Peyer's patch (tissue), 4 donors: Measurements from ENCODE around the gene ABHD2.

Source experiments
- POLR2A ChIP-seq, 2 donors: fragments of 450-650 bp; IDR thresholded peaks; one replicate each; pipeline ENCODE4 v1.5.1; 2017; ENCODE audit warnings: antibody characterized with exemption in 2 of 2, mild to moderate bottlenecking in 2 of 2, moderate library complexity in 2 of 2
- TF ChIP-seq, protein P1 (sequence below), 6 experiments: fragments of 450-650 bp in 4 of 6; fragments of 200-600 bp in 2 of 6; sonication (generic) in 1 of 6; IDR thresholded peaks; one replicate each; pipeline ENCODE4 v1.5.1; 2017 to 2019; ENCODE audit warnings: antibody characterized with exemption in 6 of 6, mild to moderate bottlenecking in 3 of 6, moderate library complexity in 1 of 6

DNA sequence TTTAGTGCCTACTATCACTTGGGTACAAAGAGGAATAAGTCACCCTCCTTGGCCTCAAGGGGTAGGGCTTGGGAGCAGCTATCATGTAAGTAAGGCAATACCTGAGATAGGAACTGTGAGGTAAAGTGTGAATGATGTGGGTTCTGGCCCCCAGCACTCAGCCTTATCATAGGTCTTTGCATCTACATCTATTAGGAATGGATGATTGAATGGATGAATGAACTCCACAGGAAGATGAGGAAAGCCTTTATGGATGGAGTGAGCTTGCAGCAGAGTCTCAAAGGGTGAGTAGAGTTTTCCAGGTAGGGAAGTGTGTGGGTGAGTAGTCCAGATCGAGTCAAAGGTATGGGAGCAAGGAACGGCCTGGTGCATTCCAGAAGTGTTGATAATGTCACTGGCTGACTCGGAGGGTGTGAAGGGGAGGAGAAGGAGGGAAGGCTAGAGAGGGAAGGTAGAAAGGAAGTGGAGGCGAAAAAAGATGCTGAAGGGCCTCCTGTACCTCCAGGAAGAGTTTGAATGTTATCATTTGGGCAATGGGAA lies 13.1 kb upstream of the ABHD2 start:
- TF ChIP-seq, protein P1, sequence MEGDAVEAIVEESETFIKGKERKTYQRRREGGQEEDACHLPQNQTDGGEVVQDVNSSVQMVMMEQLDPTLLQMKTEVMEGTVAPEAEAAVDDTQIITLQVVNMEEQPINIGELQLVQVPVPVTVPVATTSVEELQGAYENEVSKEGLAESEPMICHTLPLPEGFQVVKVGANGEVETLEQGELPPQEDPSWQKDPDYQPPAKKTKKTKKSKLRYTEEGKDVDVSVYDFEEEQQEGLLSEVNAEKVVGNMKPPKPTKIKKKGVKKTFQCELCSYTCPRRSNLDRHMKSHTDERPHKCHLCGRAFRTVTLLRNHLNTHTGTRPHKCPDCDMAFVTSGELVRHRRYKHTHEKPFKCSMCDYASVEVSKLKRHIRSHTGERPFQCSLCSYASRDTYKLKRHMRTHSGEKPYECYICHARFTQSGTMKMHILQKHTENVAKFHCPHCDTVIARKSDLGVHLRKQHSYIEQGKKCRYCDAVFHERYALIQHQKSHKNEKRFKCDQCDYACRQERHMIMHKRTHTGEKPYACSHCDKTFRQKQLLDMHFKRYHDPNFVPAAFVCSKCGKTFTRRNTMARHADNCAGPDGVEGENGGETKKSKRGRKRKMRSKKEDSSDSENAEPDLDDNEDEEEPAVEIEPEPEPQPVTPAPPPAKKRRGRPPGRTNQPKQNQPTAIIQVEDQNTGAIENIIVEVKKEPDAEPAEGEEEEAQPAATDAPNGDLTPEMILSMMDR (IDR thresholded peaks at IDR 0.05): no peak
- TF ChIP-seq POLR2A (IDR thresholded peaks at IDR 0.05): no peak
